HG03558 (cell line): ENCODE data around the gene PTTG1.

ENCODE experiments used
- ATAC-seq: cut with Tn5 transposase; IDR thresholded peaks from one replicate; pipeline ENCODE4 v1.9.1; 2021; ENCODE audit warnings: moderate number of reproducible peaks; ENCODE audit not compliant: unreplicated experiment; ENCODE audit errors: extremely low read depth

Gene PTTG1

DNA sequence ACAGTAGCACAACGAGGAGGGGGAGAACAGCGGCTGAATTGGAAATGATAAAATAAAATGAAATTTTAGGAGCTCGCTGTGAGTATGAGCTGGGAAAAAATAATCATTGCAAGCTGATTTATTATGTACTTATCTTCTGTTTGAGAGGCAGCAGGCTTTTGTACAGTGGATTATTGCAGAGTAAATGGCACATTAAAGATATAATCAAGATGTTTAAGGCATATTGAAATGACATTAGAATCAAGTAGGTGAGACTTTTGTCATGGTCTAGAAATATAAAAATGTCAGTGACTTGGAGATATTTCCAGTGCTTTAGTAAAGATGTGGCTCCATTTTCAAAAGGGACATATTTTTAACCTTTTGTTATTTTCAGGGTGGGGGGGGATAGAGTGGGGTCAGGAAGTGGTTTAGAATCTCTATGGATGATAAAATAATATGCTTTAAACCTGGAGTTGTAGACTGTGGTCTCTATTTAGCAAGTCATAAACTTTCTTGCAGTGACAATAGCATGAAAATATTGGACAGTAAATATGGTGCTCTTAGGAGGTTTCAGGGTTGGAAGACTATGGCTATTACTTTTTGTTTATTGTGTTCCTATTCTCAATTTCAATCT lies 46.8 kb downstream of the PTTG1 start:
- no peak for ATAC-seq

DNA sequence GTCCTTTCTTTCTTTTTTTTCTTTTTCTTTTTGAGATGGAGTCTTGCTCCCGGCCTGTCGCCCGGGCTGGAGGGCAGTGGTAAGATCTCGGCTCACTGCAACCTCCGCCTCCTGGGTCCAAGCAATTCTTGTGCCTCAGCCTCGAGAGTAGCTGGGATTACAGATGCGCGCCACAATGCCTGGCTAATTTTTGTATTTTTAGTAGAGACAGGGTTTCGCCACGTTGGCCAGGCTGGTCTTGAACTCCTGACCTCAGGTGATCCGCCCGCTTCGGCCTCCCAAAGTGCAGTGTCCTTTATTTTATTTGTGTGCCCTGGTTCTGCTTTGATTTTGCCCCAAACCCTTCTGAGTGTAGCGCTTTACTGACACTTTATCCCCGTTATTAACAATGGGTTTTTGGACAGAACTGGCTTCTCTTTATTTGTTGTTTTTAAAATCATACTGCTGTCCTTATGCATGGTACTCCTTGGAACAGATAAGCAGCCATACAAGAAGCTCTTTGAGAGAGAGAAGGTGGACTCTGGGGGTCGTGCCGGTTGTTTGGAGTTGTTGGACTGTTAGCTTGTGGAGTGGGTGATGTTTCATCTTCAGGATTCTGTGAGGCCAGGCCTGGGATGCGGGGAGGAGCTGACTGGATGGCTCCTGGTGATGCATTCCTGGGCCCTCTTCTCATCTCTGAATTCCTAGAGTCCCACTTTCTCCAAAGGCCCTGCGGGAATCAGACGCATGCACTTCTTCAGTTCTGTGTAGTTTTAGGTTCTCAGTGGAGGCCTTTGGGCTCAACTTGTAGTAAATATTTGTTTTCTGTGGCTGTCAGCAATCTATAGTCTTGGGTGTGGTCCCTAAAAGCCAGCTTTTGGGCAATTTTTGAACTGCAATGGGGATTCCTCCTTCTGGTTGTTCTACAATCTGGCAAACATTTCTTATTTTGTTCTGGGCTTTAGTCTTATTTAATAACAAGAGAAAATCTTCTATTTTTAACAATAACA lies 47.8 kb downstream of the PTTG1 start:
- no peak for ATAC-seq

DNA sequence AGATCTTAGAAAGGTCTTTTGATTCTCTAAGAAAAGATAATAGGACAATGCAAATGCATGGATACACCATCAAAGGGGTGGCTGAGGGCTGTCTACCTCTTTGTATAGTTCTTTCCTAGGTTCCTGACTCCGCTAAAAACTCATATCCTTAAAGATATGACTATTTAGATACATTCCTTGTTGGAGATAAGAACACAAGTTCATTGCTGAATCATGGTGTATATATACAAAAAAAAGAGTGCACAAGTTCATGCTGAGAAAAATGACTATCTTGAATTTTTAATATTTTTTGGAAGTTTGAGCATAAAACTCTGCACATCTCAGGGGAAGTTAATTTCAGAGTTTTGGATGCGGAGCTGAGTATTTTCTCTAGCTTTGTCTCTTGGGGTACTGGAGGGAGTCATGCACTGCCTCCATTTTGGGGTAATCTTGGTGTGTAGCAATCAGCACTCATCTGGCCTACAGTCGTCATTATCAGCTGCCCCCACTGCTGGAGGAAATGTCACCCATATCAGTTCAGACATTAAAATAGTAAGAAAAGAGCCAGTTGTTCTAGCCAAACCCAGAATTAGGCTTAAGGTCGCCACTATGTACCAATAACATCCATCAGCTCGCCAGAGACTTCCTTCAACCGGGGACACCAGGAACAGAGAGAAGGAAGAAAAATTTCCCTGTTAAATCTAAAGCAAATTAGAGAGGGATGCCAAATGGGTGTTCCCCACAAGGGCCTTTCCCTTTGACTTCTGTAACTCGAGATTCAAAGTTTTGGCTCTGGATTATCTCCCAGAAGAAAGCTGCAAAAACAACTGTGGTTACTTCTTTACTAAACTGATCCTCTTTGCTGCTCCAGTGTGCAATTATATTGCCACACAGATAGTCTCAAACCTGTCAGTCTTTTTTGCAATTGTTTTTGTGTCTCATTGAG lies 49.0 kb downstream of the PTTG1 start:
- ATAC-seq = no peak

- no peak for ATAC-seq
Measured at GRCh38 chr5:160471761-160472160, 50.1 kb downstream of the PTTG1 start.

GRCh38 chr5:160472482-160472881 lies 50.8 kb downstream of the PTTG1 start:
- no peak for ATAC-seq

DNA sequence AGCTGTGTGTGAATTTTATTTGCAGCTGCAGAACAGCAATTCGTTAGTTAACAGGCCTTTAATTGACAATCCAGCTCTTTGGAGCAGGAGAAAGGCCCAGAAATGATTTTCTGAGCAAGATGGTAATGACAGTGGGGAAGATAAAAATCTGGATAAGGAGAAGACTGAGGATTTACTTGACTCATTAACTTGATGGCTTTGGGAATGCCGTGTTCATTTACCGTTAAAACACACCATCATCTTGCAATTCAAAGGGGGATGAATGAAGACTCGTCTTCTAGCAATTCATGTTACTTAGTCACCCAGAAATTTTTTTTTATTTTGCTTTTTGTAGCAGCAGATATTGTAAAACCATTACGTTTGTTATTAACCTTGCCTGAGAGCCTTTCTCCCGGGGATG lies 52.0 kb downstream of the PTTG1 start:
- no peak for ATAC-seq

GRCh38 chr5:160474084-160474483 lies 52.4 kb downstream of the PTTG1 start:
- ATAC-seq = no peak

GRCh38 chr5:160475864-160476438 lies 54.3 kb downstream of the PTTG1 start:
- ATAC-seq = no peak

- ATAC-seq = no peak
Measured at GRCh38 chr5:160477266-160477970, 55.8 kb downstream of the PTTG1 start.

GRCh38 chr5:160478163-160478562 lies 56.5 kb downstream of the PTTG1 start:
- no peak for ATAC-seq
